ENCODE data around the gene PGRMC2.
"Not testable (repeated sequence)": the region's sequence is repeated elsewhere in the genome, so short reads cannot be mapped to it uniquely, and the experiment has no call there.

PGRMC2 gene

GRCh38 chr4:128267745-128268144, 19.9 kb downstream of the PGRMC2 start:
- no peak for DNase-seq (ENCODE audit: low spot score)

GRCh38 chr4:128267171-128267570, 20.4 kb downstream of the PGRMC2 start:
- not testable (repeated sequence) for DNase-seq (ENCODE audit: low spot score)

- DNase-seq (ENCODE audit: low spot score), result not testable (repeated sequence)
Observed at GRCh38 chr4:128265550-128265949, 22.1 kb downstream of the PGRMC2 start.

DNA sequence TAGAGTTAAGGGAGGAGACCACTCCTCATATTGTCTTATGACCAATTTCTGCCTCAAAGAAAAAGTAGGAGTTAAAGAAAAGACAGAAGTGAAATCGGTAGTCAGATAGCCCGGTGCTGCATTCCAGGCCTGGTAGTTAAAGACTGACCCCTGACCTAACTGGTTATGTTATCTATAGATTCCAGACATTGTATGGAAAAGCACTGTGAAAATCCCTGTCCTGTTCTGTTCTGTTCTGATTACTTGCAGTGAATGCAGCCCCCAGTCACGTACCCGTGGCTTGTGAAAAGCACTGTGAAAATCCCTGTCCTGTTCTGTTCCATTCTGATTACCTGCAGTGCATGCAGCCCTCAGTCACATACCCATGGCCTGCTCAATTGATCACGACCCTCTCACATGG, 27.7 kb downstream of the PGRMC2 start:
- DNase-seq (ENCODE audit: low spot score), result not testable (repeated sequence)

- not testable (repeated sequence) for DNase-seq (ENCODE audit: low spot score)
Observed at GRCh38 chr4:128258166-128258565, 29.4 kb downstream of the PGRMC2 start.

GRCh38 chr4:128256539-128256938, 31.1 kb downstream of the PGRMC2 start:
- no peak for DNase-seq (ENCODE audit: low spot score)

DNA sequence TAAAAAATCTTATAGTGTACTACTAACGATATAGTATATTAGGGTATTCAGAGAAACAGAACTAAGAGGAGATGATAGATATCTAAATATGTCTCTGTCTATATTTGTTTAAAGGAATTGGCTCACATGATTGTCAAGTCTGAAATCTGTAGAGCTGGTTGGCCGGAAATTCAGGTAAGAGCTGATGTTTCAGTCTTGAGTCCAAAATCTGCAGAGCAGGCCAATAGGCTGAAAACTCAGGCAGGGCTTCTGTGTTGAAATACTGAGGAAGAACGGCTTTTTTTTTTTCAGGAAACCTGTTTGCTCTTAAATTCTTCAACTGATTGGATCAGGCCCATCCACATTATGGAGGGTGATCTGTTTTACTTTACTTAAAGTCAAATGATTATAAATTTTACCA, 31.7 kb downstream of the PGRMC2 start:
- no peak for DNase-seq (ENCODE audit: low spot score)

GRCh38 chr4:128249787-128250668, 37.6 kb downstream of the PGRMC2 start:
- DNase-seq (ENCODE audit: low spot score), result no peak

DNA sequence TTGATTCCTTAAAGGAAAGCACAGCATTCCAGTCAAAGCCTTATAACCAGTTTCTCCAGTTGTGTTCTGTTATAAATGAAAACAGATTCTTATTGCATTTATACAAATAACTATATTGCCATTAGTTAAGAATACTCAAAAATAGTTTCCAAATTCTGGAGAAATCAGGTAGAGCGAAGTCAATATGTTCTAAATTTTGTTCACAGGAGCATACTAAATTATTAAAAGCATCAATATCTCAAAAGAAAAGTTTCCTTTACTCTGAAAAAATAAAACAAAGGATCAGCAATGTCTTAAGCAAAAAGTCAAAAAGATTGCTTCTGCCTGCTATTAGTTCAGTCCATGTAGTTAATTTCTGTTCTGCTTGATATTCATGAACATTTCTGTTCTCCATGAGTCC, 39.7 kb downstream of the PGRMC2 start:
- DNase-seq (ENCODE audit: low spot score), result no peak

GRCh38 chr4:128245391-128245790, 42.2 kb downstream of the PGRMC2 start:
- not testable (repeated sequence) for DNase-seq (ENCODE audit: low spot score)

GRCh38 chr4:128244379-128244778, 43.2 kb downstream of the PGRMC2 start:
- DNase-seq (ENCODE audit: low spot score), result no peak

DNA sequence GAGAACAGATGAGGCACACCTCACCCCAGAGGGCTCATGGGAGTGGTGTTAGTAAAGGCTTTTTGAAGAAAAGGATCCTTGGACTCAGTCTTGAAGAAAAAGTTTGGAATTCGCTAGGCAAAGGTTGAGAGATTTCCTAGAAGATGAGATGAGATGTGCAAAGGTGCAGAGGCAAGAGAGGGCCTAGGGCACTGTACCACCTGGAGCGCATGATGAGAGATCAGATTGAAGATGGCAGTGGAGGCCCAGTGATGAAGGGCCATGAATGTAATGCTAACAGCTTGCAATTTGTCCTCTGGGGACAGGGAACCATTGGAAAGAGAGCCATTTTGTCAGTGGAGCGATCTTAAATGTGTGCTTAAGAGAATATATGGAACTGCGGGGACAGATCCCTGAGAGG, 45.0 kb downstream of the PGRMC2 start:
- no peak for DNase-seq (ENCODE audit: low spot score)

DNA sequence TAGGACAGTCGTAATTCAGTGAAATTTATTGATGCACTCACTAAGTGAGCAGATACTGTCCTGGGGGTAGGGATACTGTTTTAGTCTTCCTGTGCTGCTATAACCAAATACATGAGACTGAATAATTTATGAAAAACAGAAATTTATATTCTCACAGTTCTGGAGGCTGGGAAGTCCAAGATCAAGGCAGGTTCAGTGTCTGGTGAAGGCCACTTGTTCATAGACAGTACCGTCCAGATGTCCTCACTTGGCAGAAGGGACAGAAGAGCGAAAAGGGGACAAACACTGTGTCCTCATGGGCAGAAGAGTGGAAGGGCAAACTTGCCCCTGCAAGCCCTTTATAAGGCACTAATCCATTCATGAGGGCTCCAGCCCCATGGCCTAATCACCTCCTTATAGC, 45.6 kb downstream of the PGRMC2 start:
- DNase-seq (ENCODE audit: low spot score), result no peak

DNA sequence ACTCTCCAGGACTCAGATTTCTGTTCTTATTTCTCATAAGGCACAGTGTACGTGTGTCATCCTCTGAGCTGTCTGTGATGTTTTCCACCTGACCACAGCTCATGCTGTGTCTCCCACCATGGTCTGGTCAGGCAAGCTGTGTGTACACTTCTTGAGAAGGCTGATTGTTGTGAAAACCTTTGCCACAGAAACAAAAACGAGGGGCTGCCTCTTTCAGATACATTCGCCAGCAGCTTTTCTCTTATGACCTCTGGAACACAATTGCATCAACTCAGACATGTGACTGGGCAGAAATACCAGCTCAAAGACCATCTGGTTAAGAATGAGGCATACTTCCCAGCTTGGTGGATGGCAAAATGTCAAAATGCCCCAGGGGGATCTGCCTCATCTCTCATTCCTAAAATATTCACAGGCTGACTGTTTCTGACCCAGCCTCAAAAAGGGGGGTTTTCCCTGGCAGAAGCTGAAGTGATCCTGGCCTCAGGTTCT, 46.1 kb downstream of the PGRMC2 start:
- peak; percentile 95 for DNase-seq (ENCODE audit: low spot score)

DNA sequence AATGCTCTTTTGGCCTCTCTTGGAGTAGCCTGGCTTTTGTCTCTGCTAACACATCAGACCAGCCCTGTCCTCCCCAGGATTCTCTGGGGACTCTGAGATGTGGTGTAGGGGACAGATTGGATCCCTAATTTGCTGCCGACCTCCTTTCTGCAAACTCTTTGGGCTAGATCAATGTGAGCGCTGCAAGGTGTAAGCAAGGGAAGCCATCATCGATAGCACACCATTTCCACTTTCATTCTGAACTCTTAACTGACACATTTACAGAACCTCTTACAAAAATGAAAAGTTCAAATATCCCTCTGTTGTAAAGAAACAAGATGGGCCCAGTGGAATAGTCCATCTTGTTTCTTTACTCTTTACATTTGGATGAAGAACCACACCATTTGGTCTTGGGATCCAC, 46.6 kb downstream of the PGRMC2 start:
- DNase-seq (ENCODE audit: low spot score), result no peak

GRCh38 chr4:128234836-128235235, 52.8 kb downstream of the PGRMC2 start:
- no peak for DNase-seq (ENCODE audit: low spot score)

- DNase-seq (ENCODE audit: low spot score), result peak; percentile 16
Observed at GRCh38 chr4:128232719-128233118, 54.9 kb downstream of the PGRMC2 start.

DNA sequence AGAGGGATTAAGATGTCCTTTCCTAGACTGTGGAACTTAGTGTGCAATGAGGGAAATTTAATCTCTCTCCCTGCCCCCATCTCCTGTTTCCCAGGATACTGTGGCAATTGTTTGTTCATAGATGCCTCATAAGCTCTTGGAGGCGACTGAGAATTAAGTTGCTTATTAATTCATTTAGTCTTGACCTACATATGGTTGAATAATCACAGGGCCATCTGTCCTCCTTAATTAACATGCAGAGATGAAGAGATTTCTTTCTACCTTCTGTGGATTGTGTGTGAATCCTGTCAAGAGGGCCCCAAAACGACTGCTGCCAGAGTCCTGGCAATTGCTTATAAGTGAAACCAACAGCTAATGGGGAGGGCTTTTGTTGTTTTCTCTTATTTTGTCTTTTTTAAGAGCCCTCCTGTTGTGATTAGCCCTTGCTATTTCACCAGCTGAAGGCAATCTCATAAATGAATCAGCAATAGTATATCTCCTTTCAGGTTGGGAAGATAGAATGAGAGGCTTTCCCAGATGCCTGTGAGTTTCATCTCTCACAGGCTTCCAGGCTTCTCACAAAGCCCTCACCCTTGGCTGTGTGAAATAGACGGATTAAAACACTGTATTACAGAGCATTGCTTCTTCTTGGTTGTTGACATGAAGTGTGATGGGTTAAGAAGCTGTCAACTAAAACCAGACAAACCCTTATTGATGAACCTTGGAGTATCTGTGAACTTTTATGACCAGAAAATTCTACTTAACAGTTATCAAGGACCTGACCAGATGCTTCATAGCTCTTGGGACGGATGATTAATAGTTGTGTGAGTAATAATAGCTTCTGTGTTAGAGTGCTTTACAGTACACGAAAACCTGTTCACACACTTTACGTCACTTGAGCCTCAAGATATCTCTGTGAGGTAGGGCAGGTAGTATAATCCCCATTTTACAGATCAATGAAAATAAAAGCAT, 58.5 kb downstream of the PGRMC2 start:
- peak; percentile 35 for DNase-seq (ENCODE audit: low spot score)

- DNase-seq (ENCODE audit: low spot score), result peak; percentile 25
Observed at GRCh38 chr4:128227991-128228571, 59.5 kb downstream of the PGRMC2 start.

DNA sequence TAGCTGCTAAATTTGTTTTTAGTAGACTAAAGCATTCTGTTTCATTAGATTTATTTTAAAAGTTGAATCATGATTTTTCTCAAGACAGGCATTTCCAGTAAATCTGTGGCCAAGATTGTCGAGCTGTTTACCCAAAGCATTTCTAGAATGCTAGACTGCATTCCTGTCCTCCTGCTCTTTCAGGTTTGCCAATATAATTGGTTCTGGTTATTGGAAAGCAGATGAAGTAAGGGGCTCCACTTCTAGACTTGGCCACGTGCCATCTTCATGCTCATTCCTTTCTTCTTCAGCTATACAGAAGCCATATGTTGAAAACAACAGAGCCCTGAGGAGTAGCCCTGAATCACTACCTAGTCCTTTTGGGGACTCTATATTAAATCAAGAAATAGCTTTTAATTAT, 62.5 kb downstream of the PGRMC2 start:
- DNase-seq (ENCODE audit: low spot score), result no peak

GRCh38 chr4:128221586-128221985, 66.0 kb downstream of the PGRMC2 start:
- DNase-seq (ENCODE audit: low spot score), result peak; percentile 26

All from kidney tubule cell (primary cell).